Measurements from ENCODE around the gene MCOLN2. TPM values are rescaled to one million over a fixed set of nuclear protein-coding genes. Genes with fewer than 3 reads are reported as not detected.

Gene MCOLN2
- total RNA-seq, 1 donor from 2014 or later = 0.13 TPM

Other genes starting within 250 kb of the MCOLN2 start
- gene LPAR3, start 103.9 kb downstream of the MCOLN2 start, total RNA-seq = 2.0 TPM
- 0.94 TPM for gene MCOLN3, start 51.4 kb upstream of the MCOLN2 start, total RNA-seq
- gene SYDE2, start 203.9 kb upstream of the MCOLN2 start, total RNA-seq = 20.2 TPM

Data from cardiac septum (tissue), 1 donor.